ENCODE measurements around the gene XPO1.
"Not testable (repeated sequence)": the region's sequence is repeated elsewhere in the genome, so short reads cannot be mapped to it uniquely, and the experiment has no call there.

Gene XPO1

GRCh38 chr2:61530749-61531148 is 7.4 kb downstream of the XPO1 start:
- DNase-seq: no peak

GRCh38 chr2:61529944-61530735 is 8.0 kb downstream of the XPO1 start:
- DNase-seq: no peak

- no peak for DNase-seq
Measured at GRCh38 chr2:61520261-61520660, 17.9 kb downstream of the XPO1 start.

GRCh38 chr2:61512768-61513398 is 25.3 kb downstream of the XPO1 start:
- no peak for DNase-seq

- DNase-seq: no peak
Measured at GRCh38 chr2:61510674-61511671, 27.2 kb downstream of the XPO1 start.

- DNase-seq: no peak
Measured at GRCh38 chr2:61504949-61505348, 33.2 kb downstream of the XPO1 start.

- DNase-seq: no peak
Measured at GRCh38 chr2:61499060-61499459, 39.1 kb downstream of the XPO1 start.

- peak; percentile 35 for DNase-seq
Measured at GRCh38 chr2:61493523-61493942, 44.6 kb downstream of the XPO1 start.

GRCh38 chr2:61492476-61492875 is 45.7 kb downstream of the XPO1 start:
- no peak for DNase-seq

- DNase-seq: no peak
Measured at GRCh38 chr2:61485281-61485680, 52.9 kb downstream of the XPO1 start.

- DNase-seq: no peak
Measured at GRCh38 chr2:61478086-61478485, 60.1 kb downstream of the XPO1 start.

- DNase-seq: not testable (repeated sequence)
Measured at GRCh38 chr2:61476929-61477589, 61.1 kb downstream of the XPO1 start.

- peak; percentile 32 for DNase-seq
Measured at GRCh38 chr2:61471905-61472805, 66.0 kb downstream of the XPO1 start.

- peak; percentile 96 for DNase-seq
Measured at GRCh38 chr2:61470965-61471904, 66.9 kb downstream of the XPO1 start, which contains the start of gene USP34. Gene USP34 (minus strand): TSS chr2:61471087. CDS start chr2:61470692, 395 bp downstream.

- DNase-seq: peak; percentile 83
Measured at GRCh38 chr2:61470122-61470951, 67.8 kb downstream of the XPO1 start.

- no peak for DNase-seq
Measured at GRCh38 chr2:61469424-61470121, 68.6 kb downstream of the XPO1 start.

GRCh38 chr2:61468231-61468630 is 69.9 kb downstream of the XPO1 start:
- DNase-seq: not testable (repeated sequence)

- DNase-seq: no peak
Measured at GRCh38 chr2:61465045-61465444, 73.1 kb downstream of the XPO1 start.

Measured in CD4-positive, alpha-beta T cell treated with Interleukin-4 for 4 hours (primary cell).